ENCODE results near the gene LYL1.

Gene LYL1

DNA sequence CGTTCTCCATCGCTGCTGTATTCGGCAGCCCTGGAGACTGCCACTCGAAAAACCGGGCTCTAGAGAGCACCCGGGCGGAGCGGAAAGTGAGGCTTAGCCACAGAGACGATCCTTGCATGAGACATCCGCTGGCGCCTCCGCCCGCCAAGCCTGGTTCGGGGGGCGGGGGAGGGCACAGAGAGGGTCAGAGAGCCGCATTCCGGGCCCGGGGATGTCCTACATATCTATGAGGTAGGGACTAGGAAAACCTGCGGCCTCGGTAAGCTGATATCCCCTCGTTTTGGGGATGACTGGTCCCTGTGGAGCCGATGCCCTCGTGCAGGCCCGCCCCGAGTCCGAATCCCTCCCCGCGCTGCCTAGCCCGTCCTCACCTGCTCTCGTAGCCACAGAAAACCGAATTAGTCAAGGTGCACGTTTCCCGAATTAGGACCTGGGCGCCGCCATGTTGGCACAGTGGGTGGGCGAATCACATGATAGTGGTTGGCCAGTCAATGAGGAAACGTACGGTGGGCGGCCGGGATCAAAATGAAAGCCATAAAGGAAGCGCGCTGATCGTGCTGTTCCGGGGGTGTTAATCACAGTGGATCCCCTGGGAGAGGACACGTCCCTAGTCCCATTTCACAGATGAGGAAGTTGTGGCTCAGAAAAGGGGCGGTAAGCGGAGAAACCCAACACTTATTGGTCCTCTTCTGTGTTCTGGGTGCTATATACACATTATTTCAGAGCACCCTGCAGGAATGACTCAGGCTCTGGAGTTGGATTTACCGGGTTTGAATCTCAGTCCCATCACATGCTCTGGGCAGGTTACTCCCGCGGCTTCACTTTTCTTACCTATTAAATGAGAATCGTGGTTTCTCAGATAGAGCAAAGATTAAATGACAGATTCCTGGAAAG, 13.9 kb upstream of the LYL1 start, which contains the start of gene TRMT1:
TRMT1 (minus strand) TSS at position 459 of the 894 bp plus-strand sequence; CDS start at position 118, 341 bp downstream.
- H3K27me3 ChIP-seq (ENCODE audit: low read depth, low read length) = no peaks in the 10 kb centered on the region
- H3K4me1 ChIP-seq (ENCODE audit: control insufficient read depth in 1 of 2, insufficient read depth in 2 of 2, low read length in 2 of 2) = peaks cover 19 to 32% of the 10 kb centered on the region in 2 donors
- H3K4me3 ChIP-seq (ENCODE audit: low read depth in 1 of 2, low read length in 2 of 2) = peak within 1 kb of the TSS; percentile 93 to 97
- H3K27ac ChIP-seq (ENCODE audit: low read length) = peak within 1 kb of the TSS; percentile 87
- no peaks in the 10 kb centered on the region for H3K9me3 ChIP-seq (ENCODE audit: control insufficient read depth in 1 of 2, low read length in 2 of 2)
- H3K36me3 ChIP-seq (ENCODE audit: control insufficient read depth in 1 of 2, insufficient read depth in 2 of 2, low read length in 2 of 2) = peaks cover 0 to 9% of the 10 kb centered on the region in 2 donors

DNA sequence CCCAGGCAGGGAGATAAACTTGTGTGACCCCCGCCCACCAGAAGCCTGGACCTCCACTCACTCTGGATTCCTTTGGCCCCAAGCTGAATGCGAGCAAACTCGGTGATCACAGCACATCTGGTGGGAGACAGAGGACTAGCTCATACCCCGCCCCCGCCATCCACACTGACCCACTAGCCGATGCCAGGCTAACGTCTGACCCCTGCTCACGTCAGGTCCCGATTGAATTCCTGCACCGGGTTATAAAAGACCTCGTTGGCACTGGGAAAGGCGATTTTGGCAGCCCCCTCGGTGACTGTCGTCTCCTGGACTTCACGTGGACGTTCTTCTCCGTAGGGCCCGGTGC, 13.3 kb upstream of the LYL1 start:
- H3K4me1 ChIP-seq (ENCODE audit: control insufficient read depth in 1 of 2, insufficient read depth in 2 of 2, low read length in 2 of 2) = peaks cover 19 to 32% of the 10 kb centered on the region in 2 donors

DNA sequence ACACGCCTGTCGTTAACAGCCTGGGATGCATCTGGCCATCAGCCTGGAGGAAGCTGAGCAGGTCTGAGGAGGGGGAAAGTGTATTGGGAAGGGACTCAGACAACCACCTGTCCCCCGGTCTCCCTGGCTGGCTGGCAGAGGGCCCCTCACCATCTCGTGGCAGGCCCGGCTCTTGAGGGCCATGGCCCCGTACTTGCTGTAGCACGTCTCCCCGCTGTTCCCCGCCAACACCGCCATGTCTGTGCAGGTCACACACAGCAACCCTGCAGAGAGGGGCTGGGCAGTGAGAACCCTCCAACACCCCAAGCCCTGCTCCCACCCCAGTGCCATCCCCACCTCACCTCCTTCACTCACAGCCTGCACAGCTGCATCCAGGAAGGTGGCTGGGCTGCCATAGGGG, 9.9 kb upstream of the LYL1 start:
- Histone ChIP-seq H3K27me3 (ENCODE audit: low read depth, low read length) (no peaks in the 10 kb centered on the region), H3K36me3 (ENCODE audit: control insufficient read depth in 1 of 2, insufficient read depth in 2 of 2, low read length in 2 of 2) (peaks cover 0 to 27% of the 10 kb centered on the region in 2 donors)

More for the DNA sequence above, 13.3 kb upstream of the LYL1 start:
- Histone ChIP-seq H3K27me3 (ENCODE audit: low read depth, low read length) (no peaks in the 10 kb centered on the region), H3K36me3 (ENCODE audit: control insufficient read depth in 1 of 2, insufficient read depth in 2 of 2, low read length in 2 of 2) (peaks cover 0 to 9% of the 10 kb centered on the region in 2 donors), H3K4me3 (ENCODE audit: low read depth in 1 of 2, low read length in 2 of 2) (peak overlapping the region; percentile 93 to 97), H3K9me3 (ENCODE audit: control insufficient read depth in 1 of 2, low read length in 2 of 2) (no peaks in the 10 kb centered on the region), H3K27ac (ENCODE audit: low read length) (peak overlapping the region; percentile 87)

DNA sequence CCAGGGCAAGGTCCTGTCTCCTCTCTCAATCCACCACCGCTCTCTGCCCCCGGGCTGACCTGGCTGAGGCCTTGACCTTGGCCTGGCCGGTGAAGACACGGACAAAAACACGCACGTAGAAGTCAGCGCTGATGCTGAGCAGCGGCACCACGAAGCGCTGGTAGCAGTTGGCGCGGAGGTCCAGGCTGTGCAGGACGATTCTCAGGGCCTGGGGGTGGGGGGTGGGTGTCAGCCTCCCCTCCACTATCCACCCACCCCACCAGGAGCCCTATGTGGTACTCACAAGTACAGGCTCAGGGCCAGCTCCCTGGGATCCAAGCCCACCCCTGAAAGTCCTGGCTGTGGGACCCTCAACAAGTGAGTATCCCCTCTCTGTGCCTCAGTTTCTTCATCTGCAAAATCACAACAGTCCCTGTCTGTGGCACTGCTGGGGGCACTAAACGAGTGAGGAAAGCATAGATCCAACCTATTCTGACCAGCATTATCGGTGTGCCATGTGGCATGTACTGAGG, 7.5 kb upstream of the LYL1 start:
- no peaks in the 10 kb centered on the region for H3K9me3 ChIP-seq (ENCODE audit: control insufficient read depth in 1 of 2, low read length in 2 of 2)
- H3K4me1 ChIP-seq (ENCODE audit: control insufficient read depth in 1 of 2, insufficient read depth in 2 of 2, low read length in 2 of 2) = peaks cover under 1 to 2% of the 10 kb centered on the region in 2 donors
- H3K4me3 ChIP-seq (ENCODE audit: low read depth in 1 of 2, low read length in 2 of 2) = no peak overlapping the region
- H3K36me3 ChIP-seq (ENCODE audit: control insufficient read depth in 1 of 2, insufficient read depth in 2 of 2, low read length in 2 of 2) = peaks cover 0 to 30% of the 10 kb centered on the region in 2 donors
- no peaks in the 10 kb centered on the region for H3K27me3 ChIP-seq (ENCODE audit: low read depth, low read length)
- H3K27ac ChIP-seq (ENCODE audit: low read length) = no peak overlapping the region

More for the DNA sequence above, 9.9 kb upstream of the LYL1 start:
- H3K27ac ChIP-seq (ENCODE audit: low read length) = no peak overlapping the region
- no peaks in the 10 kb centered on the region for H3K9me3 ChIP-seq (ENCODE audit: control insufficient read depth in 1 of 2, low read length in 2 of 2)
- H3K4me1 ChIP-seq (ENCODE audit: control insufficient read depth in 1 of 2, insufficient read depth in 2 of 2, low read length in 2 of 2) = peaks cover 9 to 13% of the 10 kb centered on the region in 2 donors
- no peak overlapping the region for H3K4me3 ChIP-seq (ENCODE audit: low read depth in 1 of 2, low read length in 2 of 2)

DNA sequence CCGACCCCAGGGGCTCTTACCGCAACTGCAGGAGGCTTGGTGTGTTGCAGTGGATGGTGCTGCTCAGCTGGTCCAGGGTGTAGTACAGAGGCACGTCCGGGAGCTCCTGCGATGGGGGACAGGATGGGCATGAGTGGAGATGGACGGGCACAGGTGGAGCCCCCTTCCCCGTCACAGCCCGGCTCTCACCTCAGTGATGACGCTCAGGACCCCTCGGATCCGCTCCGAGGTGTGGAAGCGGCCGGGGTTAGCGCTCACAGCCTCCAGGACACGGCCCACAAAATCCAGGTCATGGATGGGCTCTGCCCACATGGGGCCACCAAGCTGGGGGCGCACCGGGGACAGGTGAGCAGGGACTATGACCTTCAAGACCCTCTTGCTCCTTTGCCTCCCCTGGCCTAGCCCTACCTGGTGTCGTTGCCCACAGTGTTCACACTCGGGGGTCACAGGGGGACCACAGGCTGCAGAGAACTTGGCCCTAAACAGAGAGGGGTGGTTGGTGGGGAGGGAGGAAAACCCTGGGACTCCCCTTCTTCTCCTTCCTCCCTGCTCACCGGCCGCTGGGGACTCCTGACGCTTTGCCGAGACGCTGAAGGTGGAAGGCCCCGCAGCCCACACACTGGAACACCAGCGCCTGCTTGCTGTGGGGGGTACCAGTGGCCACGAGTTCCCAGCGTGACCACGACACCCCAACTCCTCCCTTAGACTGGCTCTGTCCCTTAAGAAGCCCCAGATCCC, 6.9 kb upstream of the LYL1 start:
- Histone ChIP-seq H3K27me3 (ENCODE audit: low read depth, low read length) (no peaks in the 10 kb centered on the region), H3K27ac (ENCODE audit: low read length) (no peak overlapping the region), H3K36me3 (ENCODE audit: control insufficient read depth in 1 of 2, insufficient read depth in 2 of 2, low read length in 2 of 2) (peaks cover 0 to 30% of the 10 kb centered on the region in 2 donors), H3K4me1 (ENCODE audit: control insufficient read depth in 1 of 2, insufficient read depth in 2 of 2, low read length in 2 of 2) (peaks cover 0 to 3% of the 10 kb centered on the region in 2 donors), H3K4me3 (ENCODE audit: low read depth in 1 of 2, low read length in 2 of 2) (no peak overlapping the region), H3K9me3 (ENCODE audit: control insufficient read depth in 1 of 2, low read length in 2 of 2) (no peaks in the 10 kb centered on the region)

DNA sequence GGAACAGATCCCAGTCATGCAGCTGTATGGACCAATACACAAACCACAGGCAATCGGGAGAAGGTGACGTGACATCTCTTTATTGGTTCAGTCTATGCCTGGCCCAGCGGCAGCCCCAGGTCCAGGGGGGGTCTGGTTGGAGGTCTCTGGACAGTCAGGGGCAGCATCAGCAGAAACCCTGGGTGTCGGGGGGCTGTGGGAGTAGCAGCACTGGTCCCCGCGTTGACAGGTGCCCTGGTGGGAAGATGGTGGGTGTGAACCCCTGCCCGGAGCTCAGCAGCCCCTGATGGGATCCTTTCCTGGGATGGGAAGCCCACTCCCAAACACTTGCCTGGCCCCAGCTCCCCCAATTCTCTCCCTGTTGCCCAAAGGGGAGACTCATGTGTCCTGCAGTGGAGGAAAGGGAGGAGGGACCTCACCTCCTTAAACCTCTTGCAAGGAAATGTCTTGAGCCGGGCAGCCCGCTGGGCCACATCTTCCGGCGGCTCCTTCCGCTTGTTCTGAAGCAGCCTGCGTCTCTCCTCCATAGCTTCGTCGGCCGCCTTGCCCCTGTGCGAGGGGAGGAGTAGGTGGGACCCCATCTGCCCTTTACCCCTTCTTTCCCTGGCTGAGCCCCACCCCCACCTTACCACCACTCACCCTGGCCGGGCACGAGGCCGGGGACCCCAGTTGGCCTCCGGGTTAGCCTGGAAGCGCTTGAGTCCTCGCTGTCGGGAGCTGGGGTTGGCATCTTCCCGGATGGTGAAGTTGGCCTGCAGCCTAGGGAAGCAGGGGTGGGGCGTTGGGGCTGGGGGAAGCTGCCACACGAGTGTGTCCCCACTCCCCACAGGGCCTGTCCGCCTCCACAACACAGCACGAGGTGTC, 2.4 kb upstream of the LYL1 start:
- H3K27me3 ChIP-seq (ENCODE audit: low read depth, low read length) = no peaks in the 10 kb centered on the region
- H3K4me3 ChIP-seq (ENCODE audit: low read depth in 1 of 2, low read length in 2 of 2) = peak overlapping the region; percentile 30 to 46
- H3K36me3 ChIP-seq (ENCODE audit: control insufficient read depth in 1 of 2, insufficient read depth in 2 of 2, low read length in 2 of 2) = peaks cover 0 to 17% of the 10 kb centered on the region in 2 donors
- H3K27ac ChIP-seq (ENCODE audit: low read length) = peak overlapping the region; percentile 51
- no peaks in the 10 kb centered on the region for H3K9me3 ChIP-seq (ENCODE audit: control insufficient read depth in 1 of 2, low read length in 2 of 2)
- peaks cover 9 to 31% of the 10 kb centered on the region in 2 donors for H3K4me1 ChIP-seq (ENCODE audit: control insufficient read depth in 1 of 2, insufficient read depth in 2 of 2, low read length in 2 of 2)

DNA sequence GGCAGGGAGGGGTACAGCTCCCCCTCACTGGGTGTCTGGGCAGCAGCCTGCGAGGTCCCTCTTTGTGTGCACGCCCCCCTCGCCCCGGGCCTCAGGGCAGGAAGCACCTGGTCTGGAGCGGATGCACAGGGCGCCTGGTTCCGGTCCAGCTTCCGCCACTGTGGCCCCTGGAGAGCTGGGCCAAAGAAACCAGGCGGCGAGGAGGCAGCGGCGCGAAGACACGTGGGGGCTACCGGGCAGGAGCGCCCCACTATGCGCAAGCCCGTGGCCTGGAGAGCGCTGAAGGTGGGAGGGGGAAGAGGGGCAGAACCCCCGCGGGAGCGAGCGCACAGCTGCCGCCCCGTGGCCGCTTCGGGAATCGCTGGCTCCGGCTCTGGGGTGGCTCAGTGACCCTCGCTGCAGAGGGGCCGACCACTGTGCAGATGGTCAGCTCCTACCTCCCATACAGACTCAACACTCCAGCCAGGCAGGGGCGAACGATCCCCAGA, 1.7 kb upstream of the LYL1 start:
- peaks cover 9 to 31% of the 10 kb centered on the region in 2 donors for H3K4me1 ChIP-seq (ENCODE audit: control insufficient read depth in 1 of 2, insufficient read depth in 2 of 2, low read length in 2 of 2)
- H3K36me3 ChIP-seq (ENCODE audit: control insufficient read depth in 1 of 2, insufficient read depth in 2 of 2, low read length in 2 of 2) = peaks cover 0 to 10% of the 10 kb centered on the region in 2 donors
- no peaks in the 10 kb centered on the region for H3K9me3 ChIP-seq (ENCODE audit: control insufficient read depth in 1 of 2, low read length in 2 of 2)
- peak overlapping the region; percentile 30 to 46 for H3K4me3 ChIP-seq (ENCODE audit: low read depth in 1 of 2, low read length in 2 of 2)
- peak overlapping the region; percentile 51 for H3K27ac ChIP-seq (ENCODE audit: low read length)
- H3K27me3 ChIP-seq (ENCODE audit: low read depth, low read length) = no peaks in the 10 kb centered on the region

DNA sequence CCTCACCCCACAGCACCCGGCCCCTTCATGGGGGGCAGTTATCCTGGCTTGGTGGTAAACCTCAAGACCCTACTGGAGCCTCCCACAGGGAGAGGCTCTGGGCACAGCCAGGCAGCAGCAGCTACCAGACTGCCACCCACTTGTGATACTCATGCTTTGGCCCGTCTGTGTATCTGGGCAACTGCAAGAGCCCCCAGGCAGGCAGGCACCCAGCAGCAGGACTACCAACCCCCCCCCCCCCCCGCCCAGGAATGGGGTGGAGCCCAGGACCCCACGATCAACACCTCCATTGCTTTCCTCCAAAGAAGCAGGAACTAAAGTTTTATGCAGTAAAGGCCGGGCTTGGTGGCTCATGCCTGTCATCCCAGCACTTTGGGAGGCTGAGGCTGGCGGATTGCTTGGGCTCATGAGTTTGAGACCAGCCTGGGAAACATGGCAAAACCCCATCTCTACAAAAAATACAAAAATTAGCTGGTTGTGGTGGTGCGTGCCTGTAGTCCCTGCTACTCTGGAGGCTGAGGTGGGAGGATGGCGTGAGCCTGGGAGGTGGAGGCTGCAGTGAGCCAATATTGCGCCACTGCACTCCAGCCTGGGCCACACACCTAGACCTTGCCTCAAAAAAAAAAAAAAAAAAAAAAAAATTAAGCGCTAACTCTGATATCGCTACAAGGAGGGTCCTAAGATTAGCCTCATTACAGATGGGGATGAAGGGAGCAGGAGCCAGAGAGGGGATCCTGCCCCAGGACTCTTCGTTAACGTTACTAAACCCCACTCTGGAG, 1.1 kb upstream of the LYL1 start:
- Histone ChIP-seq H3K9me3 (ENCODE audit: control insufficient read depth in 1 of 2, low read length in 2 of 2) (no peaks in the 10 kb centered on the region), H3K4me1 (ENCODE audit: control insufficient read depth in 1 of 2, insufficient read depth in 2 of 2, low read length in 2 of 2) (peaks cover 9 to 35% of the 10 kb centered on the region in 2 donors), H3K36me3 (ENCODE audit: control insufficient read depth in 1 of 2, insufficient read depth in 2 of 2, low read length in 2 of 2) (peaks cover 0 to 6% of the 10 kb centered on the region in 2 donors), H3K27ac (ENCODE audit: low read length) (peak overlapping the region; percentile 56), H3K27me3 (ENCODE audit: low read depth, low read length) (no peaks in the 10 kb centered on the region), H3K4me3 (ENCODE audit: low read depth in 1 of 2, low read length in 2 of 2) (peak overlapping the region in 1 of 2 donors; percentile 65)

DNA sequence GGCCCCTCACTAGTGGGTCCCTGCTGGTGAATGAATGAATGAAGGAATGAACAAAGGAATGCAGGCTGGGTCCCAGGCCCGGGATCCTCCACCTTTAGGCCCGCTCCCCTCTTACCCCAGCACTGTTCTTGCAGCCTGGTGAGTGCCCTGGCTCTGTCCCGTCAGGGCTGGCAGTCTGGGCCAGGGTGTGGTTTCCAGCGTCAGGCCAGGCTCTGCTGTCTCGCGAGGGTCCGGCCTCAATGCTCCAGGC, 317 bp downstream of the LYL1 start:
- Histone ChIP-seq H3K36me3 (ENCODE audit: control insufficient read depth in 1 of 2, insufficient read depth in 2 of 2, low read length in 2 of 2) (peaks cover 0 to 1% of the 10 kb centered on the region in 2 donors), H3K4me1 (ENCODE audit: control insufficient read depth in 1 of 2, insufficient read depth in 2 of 2, low read length in 2 of 2) (peaks cover 9 to 41% of the 10 kb centered on the region in 2 donors), H3K27ac (ENCODE audit: low read length) (peak overlapping the region; percentile 31), H3K4me3 (ENCODE audit: low read depth in 1 of 2, low read length in 2 of 2) (peak overlapping the region; percentile 53 to 65), H3K27me3 (ENCODE audit: low read depth, low read length) (no peaks in the 10 kb centered on the region), H3K9me3 (ENCODE audit: control insufficient read depth in 1 of 2, low read length in 2 of 2) (no peaks in the 10 kb centered on the region)

Measured in muscle layer of duodenum (tissue), 2 donors.